Epidermal melanocyte (primary cell): ENCODE measurements around the gene RHBDD1.

Experiments
- DNase-seq: peaks from one replicate; pipeline ENCODE4 v3.0.0; 2011; ENCODE audit warnings: low spot score; ENCODE audit not compliant: insufficient read length

RHBDD1 gene

DNA sequence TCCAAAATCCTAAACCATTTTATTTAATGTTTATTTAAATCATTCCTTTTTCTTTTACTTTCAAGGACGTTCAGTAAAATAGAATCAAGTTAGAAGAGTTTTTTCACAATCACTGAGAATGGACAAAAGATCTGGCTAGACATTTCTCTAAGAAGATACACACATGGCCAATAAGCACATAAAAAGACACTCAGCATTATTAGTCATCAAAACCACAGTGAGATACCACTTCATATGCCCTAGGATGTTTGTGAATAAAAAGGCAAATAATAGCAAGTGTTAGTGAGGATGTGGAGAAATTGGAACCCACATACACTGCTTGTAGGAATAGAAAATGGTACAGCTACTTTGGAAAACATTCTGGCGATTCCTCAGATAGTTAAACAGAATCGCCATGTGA lies 76.1 kb downstream of the RHBDD1 start:
- DNase-seq: no peak

DNA sequence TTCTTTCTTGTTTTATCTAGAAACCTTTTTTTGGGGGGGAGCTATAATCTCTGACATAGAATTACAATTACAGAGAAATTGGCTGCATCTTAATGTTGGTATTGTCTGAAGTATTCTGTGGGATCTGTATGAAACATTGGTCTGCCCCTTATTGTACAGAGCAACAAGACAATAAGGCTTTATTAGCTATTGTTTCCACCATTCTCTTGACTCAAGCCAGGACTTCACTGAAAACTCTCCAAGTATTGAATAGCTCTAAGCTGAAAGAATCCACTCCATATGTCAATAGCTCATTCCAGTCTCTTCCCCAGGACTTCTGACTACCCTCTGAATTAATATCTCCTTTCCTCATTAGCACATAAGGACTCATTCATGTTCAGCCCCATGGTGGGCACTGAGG lies 77.8 kb downstream of the RHBDD1 start:
- no peak for DNase-seq

- no peak for DNase-seq
Measured at GRCh38 chr2:226915846-226916360, 80.0 kb downstream of the RHBDD1 start.

GRCh38 chr2:226916669-226917068 lies 80.8 kb downstream of the RHBDD1 start:
- no peak for DNase-seq

GRCh38 chr2:226932443-226932842 lies 96.6 kb downstream of the RHBDD1 start:
- no peak for DNase-seq

DNA sequence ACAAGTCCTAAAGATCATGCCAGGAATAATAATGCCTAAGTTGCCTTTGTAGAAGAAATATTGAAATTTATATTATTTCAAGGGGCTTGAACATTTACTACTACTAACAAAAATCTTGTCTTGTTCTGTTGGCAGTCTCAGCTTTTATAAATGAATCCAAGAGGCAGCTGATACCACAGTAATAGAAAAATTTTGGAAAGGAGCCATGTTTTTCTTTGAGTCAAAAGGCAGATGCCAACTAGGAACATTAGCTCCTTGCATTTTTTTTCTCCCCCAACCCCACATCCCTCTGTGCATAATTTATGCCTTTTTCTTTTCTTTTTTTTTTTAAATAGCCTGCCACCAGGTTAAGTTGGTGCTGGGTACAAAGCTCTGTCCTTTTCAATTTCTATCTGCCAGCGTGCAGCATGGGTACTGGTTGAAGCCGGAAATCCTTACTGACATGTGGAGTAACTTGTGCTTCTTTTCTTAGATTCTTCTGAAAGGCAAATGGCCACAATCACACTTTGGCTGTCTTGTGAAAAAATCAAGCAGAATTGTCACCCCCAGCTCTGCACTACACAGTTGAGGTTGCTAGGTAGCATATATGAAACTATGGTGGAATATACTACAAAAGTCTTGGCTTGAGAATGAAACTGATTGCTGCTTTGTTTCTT lies 98.8 kb downstream of the RHBDD1 start:
- no peak for DNase-seq

DNA sequence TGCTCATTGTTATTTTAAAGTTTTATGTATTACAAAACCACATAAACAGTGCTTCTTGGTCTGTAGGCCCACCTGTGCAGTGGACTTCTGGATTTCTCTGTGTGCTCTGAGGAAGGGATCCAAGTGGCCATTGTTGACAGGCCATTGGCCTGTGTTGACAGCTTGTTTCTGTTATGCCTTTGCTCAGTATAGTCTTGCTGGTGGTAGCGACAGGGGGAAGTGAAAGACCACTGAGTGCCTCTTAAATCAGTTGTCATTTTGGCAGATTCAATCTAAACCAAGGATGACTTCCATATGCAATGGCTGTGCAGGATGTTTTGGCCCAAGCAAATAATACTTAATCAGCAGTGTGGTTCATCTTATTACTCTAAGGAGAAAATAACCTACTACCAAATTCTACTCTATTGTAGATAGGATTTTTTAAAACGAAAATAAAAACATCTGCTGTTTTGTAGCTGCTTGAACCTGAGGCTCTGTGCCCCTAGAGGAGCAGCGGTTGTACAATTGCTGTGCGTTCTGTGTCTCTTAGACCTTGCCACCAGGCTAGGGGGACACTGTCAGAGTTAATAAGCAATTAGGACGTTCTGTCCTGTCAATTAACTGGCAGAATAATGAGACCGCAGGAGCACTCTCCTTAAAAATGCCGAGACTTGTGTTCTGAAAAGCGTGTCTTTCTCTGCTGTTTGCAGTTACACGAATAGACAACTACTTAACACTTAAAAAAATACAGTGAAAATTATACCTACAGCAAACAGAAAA lies 108.2 kb downstream of the RHBDD1 start:
- no peak for DNase-seq

GRCh38 chr2:226953206-226953605 lies 117.4 kb downstream of the RHBDD1 start:
- DNase-seq: no peak

DNA sequence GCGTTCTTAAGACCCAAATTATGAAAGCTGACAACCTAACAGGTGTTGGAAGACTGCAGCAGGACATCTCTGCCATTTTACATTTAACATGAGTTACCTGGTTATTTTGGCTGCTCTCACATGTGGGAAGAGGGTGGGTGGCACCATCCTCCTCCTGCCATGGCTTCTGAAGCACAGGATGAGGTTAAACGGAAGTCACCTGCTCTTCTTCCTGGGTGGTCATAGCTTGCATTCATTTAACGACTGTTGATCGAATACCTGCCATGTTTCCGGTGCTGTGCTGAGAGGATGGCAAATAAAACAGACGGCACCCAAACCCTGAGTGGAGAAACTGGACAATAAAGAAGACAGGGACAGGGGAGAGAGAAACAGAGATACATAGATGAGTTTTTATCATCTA lies 118.0 kb downstream of the RHBDD1 start:
- DNase-seq: no peak

- no peak for DNase-seq
Measured at GRCh38 chr2:226956659-226957058, 120.8 kb downstream of the RHBDD1 start.

- no peak for DNase-seq
Measured at GRCh38 chr2:226959418-226959817, 123.6 kb downstream of the RHBDD1 start.

DNA sequence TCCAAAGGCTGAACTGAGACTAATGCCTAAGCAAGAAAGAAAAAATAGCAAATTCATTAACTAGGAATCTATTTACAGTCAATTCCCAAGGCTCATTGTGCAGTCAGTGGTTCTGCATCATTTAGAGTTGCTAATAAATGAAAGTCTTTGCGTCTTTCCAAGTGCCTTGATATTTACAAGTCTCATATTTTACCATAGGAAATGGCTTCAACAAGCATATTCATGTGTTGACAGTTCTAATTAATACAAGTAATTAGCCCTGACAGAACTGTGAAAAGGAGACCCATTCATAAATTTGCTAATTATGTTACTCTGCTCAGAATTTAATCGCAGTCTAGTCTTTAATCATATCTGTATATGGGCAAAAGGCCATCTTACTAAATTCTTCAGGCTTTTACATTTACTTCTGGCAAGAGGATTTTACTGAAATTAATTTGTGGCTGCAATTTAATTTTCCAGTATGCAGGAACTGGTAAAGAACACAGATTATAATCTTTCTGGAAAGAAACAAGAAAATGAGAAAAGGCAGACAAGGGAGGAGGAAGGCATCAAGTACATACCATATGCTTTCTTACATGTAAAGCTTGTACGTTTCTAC lies 126.4 kb downstream of the RHBDD1 start:
- no peak for DNase-seq

- DNase-seq: no peak
Measured at GRCh38 chr2:226963528-226963927, 127.7 kb downstream of the RHBDD1 start.

DNA sequence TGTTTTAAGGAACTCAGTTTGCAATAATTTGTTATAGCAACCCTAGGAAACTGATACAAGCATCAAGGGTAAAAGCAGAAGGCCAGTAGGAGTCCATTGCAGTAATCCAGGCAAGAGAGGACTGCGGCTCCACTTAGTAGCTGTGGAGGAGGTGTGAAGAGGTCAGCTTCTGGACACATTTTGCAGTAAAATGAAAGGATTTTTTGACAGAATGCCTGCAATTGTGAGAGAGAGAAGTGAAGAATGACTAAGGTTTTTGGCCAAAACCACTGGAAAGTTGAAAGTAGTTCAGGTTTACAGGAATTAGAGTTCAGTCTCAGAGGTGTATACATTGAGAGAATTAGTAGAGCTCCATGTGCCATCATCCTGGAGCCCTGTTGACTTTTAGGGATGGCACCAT lies 129.5 kb downstream of the RHBDD1 start:
- no peak for DNase-seq

GRCh38 chr2:226969417-226970080 lies 133.7 kb downstream of the RHBDD1 start:
- no peak for DNase-seq

DNA sequence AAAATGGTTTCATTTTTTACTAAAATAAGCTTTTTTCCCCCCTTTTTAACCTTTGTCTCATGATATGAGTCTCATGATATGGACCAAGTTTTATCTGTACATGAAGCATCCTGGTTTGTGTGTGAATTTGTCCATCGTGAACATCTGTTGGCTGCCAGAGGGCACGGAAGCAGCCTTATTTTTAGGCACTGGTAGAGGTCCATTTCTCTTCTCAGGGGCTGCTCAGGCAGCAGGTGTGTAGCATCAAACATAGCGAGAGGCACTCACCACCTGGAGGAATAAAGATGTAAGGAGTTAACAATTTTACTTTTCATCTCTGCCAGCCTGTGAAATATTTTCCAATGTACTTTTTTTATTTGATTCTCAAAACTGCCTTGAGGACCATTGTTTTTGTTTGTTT lies 134.5 kb downstream of the RHBDD1 start:
- DNase-seq: no peak

DNA sequence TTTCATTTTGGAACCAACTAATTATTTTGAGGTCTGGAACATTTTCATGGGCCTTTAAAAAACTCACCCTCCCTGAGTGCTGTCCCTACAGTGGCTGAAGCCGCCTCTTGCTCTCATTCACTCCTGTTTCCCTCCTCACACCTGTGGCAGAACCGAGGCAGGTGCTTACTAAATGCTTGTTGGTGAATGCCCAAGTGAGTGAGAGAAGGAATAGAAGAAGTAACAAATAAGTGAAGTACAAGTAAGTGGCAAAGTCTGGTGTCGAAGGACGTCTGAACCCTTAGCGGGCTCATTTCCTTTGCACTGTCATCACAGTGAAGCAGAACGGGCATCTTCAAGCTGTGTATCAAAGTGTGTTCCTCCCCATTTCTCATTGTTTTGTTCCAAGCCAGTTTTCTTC lies 135.2 kb downstream of the RHBDD1 start:
- DNase-seq: no peak

- DNase-seq: no peak
Measured at GRCh38 chr2:226971770-226972169, 135.9 kb downstream of the RHBDD1 start.

GRCh38 chr2:226973816-226974215 lies 138.0 kb downstream of the RHBDD1 start:
- no peak for DNase-seq

DNA sequence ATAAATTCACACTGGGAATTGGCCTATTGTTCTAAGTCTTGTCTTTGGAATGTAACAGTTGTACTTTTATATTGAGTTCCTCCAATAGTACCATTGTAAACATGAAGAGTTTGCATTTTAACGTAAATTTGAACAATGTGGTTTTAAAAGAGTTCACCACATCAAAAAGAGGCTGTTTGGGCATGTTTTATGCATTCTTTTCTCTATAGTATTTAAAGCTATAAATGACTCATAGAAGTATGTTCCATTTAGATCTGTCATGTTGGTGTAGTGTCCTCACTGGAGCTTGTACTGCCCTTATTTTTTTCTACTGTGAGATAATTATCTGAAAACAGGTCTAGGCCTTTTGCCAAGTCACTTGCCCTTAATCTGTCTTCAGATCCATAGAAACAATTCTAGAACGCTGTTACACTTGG lies 141.9 kb downstream of the RHBDD1 start:
- no peak for DNase-seq

- DNase-seq: no peak
Measured at GRCh38 chr2:226978300-226978699, 142.4 kb downstream of the RHBDD1 start.

DNA sequence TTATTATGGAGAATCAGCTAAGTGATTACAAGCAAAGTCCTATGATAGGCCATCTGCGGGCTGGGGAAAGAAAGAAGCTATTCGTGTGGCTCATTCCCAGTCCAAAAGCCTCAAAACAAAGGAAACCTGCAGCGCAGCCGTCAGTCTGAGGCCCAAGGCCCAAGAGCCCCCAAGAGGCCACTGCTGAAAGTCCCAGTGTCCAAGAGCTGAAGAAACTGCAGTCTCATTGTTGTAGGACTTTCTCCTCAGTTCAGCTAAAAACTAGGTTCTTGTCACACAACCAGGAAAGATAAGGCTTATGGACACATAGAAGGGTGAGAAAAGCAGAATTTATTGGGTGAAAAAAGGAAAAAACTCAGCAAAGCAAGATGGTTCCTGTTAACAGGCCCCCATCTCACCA lies 143.2 kb downstream of the RHBDD1 start:
- no peak for DNase-seq
